GM10266 (cell line): ENCODE data around the gene AGAP2.

ENCODE experiments used
- DNase-seq: peaks from one replicate; pipeline ENCODE4 v3.0.0; 2012; ENCODE audit errors: extremely low spot score
- TF ChIP-seq, protein P1 (sequence below): IDR thresholded peaks from 2 replicates; pipeline ENCODE4 v1.5.1; 2012; ENCODE audit warnings: mild to moderate bottlenecking, low read depth; ENCODE audit not compliant: control insufficient read depth, insufficient read depth; ENCODE audit errors: missing control alignments

AGAP2 gene

DNA sequence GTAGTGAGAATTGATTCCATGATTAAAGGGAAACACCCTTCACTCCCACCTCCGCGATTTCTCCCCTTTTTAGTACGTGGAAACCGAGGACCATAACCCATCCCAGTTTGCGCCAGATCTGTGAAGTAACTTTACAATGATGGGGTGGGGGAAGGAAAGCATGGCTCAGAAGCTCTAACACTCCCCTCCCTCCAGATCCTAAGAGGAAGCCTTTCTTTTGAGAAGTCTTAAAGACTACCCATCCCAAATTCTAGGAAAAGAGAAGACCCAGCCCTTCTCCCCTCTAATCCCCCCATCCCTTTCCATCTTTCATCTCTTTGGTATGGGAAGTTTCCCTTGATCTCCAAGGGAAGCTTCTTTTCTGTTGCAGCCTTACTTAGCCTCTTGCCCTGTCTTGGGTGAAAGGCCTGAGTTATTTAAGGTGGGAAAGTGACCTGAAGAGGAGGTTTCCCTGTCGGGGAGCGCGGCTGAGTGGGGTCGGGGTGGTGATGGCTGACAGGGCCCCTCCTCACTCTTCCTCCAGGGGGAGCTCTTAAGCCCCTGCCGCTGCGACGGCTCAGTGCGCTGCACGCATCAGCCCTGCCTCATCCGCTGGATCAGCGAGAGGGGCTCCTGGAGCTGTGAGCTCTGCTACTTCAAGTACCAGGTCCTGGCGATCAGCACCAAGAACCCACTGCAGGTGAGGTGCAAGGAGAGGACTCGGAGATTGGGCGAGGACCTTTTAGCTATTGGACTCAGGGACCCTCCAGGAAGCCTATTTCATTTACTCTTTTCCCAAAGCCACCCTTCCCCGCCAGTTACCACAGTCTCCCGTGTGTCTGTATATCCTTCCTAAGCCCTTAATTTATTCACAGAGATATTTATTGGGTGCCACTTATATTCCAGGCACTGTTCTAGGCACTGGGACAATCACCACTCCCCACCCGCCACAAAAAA, 18.1 kb upstream of the AGAP2 start:
- peak; percentile 89 for DNase-seq
- TF ChIP-seq, protein P1, sequence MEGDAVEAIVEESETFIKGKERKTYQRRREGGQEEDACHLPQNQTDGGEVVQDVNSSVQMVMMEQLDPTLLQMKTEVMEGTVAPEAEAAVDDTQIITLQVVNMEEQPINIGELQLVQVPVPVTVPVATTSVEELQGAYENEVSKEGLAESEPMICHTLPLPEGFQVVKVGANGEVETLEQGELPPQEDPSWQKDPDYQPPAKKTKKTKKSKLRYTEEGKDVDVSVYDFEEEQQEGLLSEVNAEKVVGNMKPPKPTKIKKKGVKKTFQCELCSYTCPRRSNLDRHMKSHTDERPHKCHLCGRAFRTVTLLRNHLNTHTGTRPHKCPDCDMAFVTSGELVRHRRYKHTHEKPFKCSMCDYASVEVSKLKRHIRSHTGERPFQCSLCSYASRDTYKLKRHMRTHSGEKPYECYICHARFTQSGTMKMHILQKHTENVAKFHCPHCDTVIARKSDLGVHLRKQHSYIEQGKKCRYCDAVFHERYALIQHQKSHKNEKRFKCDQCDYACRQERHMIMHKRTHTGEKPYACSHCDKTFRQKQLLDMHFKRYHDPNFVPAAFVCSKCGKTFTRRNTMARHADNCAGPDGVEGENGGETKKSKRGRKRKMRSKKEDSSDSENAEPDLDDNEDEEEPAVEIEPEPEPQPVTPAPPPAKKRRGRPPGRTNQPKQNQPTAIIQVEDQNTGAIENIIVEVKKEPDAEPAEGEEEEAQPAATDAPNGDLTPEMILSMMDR, result peak; percentile 92

DNA sequence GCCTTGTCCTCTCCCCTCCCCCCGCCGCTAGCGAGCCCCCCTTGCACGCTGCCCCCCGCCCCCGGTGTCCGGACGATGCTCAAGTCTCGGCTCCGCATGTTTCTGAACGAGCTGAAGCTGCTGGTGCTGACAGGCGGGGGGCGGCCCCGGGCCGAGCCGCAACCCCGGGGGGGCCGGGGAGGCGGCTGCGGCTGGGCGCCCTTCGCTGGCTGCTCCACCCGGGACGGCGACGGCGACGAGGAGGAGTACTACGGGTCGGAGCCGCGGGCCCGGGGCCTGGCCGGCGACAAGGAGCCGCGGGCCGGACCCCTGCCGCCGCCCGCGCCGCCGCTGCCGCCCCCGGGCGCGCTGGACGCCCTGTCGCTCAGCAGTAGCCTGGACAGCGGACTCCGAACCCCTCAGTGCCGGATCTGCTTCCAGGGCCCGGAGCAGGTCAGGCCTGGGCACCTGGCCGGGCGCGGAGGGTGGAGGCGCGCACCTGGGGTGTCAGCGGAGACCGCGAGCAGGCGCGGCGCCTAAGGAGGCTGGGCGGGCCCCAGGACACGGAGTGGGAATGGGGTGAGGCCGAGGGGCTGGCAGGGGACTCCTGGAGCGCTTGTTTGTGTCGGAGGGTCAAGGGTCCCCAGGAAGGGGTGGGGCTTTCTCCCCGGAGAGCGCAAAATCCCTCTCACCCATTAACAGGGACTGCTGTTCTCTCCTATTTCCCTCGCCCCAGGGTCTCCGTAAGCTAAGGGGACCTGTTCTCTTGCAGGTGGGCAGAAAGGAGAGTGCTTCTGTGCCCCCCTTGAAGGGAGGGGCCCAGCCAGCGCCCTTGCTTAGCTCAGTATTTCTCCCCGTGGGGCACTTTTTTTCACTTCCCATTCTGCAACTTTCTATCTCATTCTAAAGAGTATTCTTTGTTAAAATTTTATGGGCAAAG, 17.2 kb upstream of the AGAP2 start:
- TF ChIP-seq, protein P1, result no peak
- DNase-seq, result no peak

DNA sequence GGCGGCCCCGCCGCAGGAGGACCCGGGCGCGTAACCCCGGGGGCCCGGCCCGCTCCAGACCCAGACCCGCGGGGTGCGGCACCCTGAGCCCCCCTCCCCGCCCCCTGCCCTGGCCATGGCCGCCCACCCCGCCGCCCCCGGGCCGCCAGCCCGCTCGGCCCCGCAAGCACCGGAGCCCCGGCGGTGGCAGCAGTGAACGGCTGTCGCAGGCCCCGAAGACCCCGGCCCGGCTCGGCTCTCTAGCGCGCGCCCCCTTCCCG, 16.6 kb upstream of the AGAP2 start:
- TF ChIP-seq, protein P1, result no peak

DNA sequence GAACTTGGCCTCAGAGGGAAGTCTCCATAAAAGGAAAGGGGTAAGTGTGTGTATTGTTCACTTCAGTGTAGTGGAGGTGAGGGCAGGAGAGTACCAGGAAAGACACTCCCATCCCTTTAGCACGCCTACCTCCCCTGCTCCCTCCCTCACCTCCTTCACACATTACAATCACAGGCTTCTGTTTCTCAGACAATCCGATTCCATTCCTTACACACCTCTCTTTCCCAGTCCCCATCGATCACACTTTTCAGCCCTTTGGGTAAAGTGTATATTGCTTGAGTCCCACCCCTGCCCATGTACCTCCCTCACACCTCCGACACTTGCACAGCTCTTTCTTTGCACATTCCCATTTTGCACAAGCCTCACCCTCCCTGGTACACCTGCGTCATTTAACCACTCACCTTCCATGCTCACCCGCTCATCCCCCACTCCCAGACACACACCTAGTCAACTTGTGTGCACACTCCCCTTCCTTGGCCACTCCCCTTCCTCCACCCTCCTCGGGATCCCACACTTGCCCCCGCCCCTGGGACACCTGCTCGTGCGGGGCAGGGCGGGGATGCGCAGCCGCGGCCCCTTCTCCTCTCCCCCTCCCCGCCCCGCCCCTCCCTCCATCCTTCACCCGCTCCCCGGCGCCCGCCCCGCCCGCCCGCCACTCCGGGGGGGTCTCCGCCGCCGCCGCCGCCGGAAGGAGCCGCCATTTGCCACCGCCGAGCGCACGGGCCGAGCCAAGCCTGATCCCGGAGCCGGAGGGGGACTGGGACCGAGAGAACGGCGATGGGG, 16.1 kb upstream of the AGAP2 start, which contains the start of gene MARCHF9:
TSS of gene MARCHF9 (plus strand) at position 693 of the 783 bp plus-strand sequence. CDS start 426 bp downstream, outside the sequence.
- DNase-seq, result peak; percentile 92
- TF ChIP-seq, protein P1, result no peak

More for the DNA sequence above, 16.6 kb upstream of the AGAP2 start:
- no peak for DNase-seq

DNA sequence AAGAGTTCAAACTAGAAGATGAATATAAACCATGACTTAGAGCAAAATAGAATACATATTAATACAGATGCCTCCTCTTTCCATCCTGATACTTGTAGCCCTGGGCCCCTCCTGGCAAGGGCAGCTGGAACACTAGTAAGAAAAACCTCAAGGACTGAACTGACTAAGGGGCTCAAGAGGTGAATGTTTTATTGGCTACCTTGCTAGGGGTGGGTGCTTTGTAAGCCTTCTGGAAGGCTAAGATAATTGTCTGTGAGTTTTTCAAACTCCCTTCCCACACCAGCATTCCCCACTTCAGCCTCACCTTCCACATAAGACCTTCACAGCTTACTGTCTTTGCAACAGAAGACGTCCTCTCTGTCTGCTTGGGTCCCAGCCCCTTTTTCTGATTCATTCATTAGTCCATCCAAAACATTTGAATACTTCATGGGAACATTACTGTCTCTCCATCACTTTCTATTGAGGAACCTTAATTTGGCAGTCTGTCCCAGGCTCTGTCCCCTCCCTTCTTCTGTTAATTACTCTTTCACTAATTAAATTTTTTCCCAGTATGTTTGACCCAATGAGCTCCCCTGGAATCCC, 15.3 kb upstream of the AGAP2 start:
- no peak for DNase-seq
- TF ChIP-seq, protein P1, result no peak

DNA sequence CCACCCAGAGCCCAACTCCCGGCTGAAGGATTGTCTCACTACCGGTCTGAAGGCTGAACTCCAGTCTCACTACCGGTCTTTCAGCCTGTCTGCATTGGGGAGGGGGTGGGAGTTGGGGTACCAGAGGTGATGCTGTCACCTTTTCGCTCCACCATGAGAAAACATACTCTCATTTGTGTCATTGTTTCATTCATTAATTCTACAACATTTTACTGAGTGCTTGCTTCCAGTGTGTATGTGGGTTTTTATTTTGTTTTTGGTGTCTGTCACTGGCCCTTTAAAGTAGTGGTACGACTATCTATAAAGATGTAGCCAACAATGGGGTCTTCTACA, 14.1 kb upstream of the AGAP2 start:
- TF ChIP-seq, protein P1, result no peak
- no peak for DNase-seq
